Thyroid gland (tissue), 4 donors: ENCODE data around the gene BICRA.

Source experiments
- POLR2A ChIP-seq, 2 donors: fragments of 450-650 bp; IDR thresholded peaks; one replicate each; pipeline ENCODE4 v1.6.1; 2017; ENCODE audit warnings: antibody characterized with exemption in 2 of 2, mild to moderate bottlenecking in 2 of 2, moderate library complexity in 1 of 2
- TF ChIP-seq, protein P1 (sequence below), 6 experiments: fragments of 200-600 bp in 3 of 6; fragments of 450-650 bp in 3 of 6; sonication (generic) in 3 of 6; IDR thresholded peaks; one replicate each; pipeline ENCODE4 v1.5.1; 2016 to 2019; ENCODE audit warnings: antibody characterized with exemption in 6 of 6, mild to moderate bottlenecking in 2 of 6, inconsistent platforms in 1 of 6, moderate library complexity in 1 of 6

DNA sequence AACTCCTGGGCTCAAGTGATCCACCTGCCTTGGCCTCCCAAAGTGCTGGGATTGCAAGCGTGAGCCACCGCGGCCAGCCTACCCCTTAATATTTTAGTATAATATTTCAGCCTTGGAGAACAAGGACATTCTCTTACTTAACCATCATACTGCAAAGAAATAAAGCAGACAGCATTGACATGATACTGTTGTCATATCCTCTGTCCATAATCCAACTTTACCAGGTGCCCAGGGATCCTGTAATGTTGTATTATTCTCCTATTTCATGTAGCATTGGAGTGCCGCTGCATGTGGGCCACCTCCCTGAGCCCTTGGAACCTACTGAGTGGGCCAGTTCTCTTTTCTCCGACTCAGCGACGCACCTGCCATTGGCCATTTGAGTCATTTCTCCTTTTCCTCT is 82.8 kb downstream of the BICRA start:
- TF ChIP-seq, protein P1, sequence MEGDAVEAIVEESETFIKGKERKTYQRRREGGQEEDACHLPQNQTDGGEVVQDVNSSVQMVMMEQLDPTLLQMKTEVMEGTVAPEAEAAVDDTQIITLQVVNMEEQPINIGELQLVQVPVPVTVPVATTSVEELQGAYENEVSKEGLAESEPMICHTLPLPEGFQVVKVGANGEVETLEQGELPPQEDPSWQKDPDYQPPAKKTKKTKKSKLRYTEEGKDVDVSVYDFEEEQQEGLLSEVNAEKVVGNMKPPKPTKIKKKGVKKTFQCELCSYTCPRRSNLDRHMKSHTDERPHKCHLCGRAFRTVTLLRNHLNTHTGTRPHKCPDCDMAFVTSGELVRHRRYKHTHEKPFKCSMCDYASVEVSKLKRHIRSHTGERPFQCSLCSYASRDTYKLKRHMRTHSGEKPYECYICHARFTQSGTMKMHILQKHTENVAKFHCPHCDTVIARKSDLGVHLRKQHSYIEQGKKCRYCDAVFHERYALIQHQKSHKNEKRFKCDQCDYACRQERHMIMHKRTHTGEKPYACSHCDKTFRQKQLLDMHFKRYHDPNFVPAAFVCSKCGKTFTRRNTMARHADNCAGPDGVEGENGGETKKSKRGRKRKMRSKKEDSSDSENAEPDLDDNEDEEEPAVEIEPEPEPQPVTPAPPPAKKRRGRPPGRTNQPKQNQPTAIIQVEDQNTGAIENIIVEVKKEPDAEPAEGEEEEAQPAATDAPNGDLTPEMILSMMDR (IDR thresholded peaks at IDR 0.05): no peak
- no peak for TF ChIP-seq POLR2A (IDR thresholded peaks at IDR 0.05)
